Ishikawa (cell line): ENCODE results near the gene PRSS1.

Source experiments
- CEBPB ChIP-seq: IDR thresholded peaks from 2 replicates; pipeline ENCODE4 v1.6.1; 2012
- CREB1 ChIP-seq: IDR thresholded peaks from 2 replicates; pipeline ENCODE4 v1.6.1; 2012; ENCODE audit warnings: low read depth
- EGR1 ChIP-seq: IDR thresholded peaks from 2 replicates; pipeline ENCODE4 v1.6.1; 2012
- EP300 ChIP-seq: IDR thresholded peaks from 2 replicates; pipeline ENCODE4 v1.6.1; 2012; ENCODE audit warnings: borderline replicate concordance
- FOXM1 ChIP-seq: IDR thresholded peaks from 2 replicates; pipeline ENCODE4 v1.6.1; 2012; ENCODE audit warnings: low read depth, borderline replicate concordance
- NFIC ChIP-seq: IDR thresholded peaks from 2 replicates; pipeline ENCODE4 v1.6.1; 2012
- RAD21 ChIP-seq: IDR thresholded peaks from 2 replicates; pipeline ENCODE4 v1.6.1; 2012; ENCODE audit warnings: low read depth
- TAF1 ChIP-seq: IDR thresholded peaks from 2 replicates; pipeline ENCODE4 v1.6.1; 2012; ENCODE audit warnings: low read depth, mild to moderate bottlenecking
- TCF12 ChIP-seq: IDR thresholded peaks from 2 replicates; pipeline ENCODE4 v1.6.1; 2012; ENCODE audit warnings: low read depth
- TEAD4 ChIP-seq: IDR thresholded peaks from 2 replicates; pipeline ENCODE4 v1.6.1; 2012
- YY1 ChIP-seq: IDR thresholded peaks from 2 replicates; pipeline ENCODE4 v1.6.1; 2012; ENCODE audit warnings: low read depth
- ZBTB7A ChIP-seq: IDR thresholded peaks from 2 replicates; pipeline ENCODE4 v1.6.1; 2012; ENCODE audit warnings: low read depth
- TF ChIP-seq, protein P1 (sequence below): IDR thresholded peaks from 2 replicates; pipeline ENCODE4 v1.6.1; 2012
- TF ChIP-seq, protein P2 (sequence below): IDR thresholded peaks from 2 replicates; pipeline ENCODE4 v1.6.1; 2012; ENCODE audit warnings: low read depth, mild to moderate bottlenecking
- TF ChIP-seq, protein P3 (sequence below): IDR thresholded peaks from 2 replicates; pipeline ENCODE4 v1.6.1; 2012

PRSS1 gene

DNA sequence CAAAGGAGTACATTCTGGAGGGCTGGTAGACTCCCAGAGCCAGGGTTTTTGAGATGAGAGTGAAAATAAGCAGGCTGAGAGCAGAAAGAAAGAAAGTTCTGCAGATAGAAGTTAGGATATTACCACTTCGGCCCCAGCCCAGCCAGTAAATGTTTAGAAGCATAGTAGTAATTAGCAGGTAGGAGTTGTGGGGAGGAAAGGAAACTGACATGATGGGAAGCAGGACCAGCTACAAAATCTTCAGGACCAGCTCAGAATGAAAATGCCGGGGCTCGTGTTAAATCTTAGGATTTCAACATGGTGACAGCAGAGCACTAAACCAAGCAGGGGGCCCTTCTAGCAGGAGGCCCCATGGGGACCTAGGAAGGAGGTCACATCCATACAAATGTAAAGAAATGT, 50.2 kb downstream of the PRSS1 start:
- TF ChIP-seq NFIC (no peak), EGR1 (no peak), TCF12 (no peak), CEBPB (no peak), RAD21 (no peak), TAF1 (no peak), YY1 (no peak), FOXM1 (no peak), EP300 (no peak), ZBTB7A (no peak), TEAD4 (no peak), CREB1 (no peak)
- TF ChIP-seq, protein P1, sequence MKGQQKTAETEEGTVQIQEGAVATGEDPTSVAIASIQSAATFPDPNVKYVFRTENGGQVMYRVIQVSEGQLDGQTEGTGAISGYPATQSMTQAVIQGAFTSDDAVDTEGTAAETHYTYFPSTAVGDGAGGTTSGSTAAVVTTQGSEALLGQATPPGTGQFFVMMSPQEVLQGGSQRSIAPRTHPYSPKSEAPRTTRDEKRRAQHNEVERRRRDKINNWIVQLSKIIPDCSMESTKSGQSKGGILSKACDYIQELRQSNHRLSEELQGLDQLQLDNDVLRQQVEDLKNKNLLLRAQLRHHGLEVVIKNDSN = no peak
- TF ChIP-seq, protein P2, sequence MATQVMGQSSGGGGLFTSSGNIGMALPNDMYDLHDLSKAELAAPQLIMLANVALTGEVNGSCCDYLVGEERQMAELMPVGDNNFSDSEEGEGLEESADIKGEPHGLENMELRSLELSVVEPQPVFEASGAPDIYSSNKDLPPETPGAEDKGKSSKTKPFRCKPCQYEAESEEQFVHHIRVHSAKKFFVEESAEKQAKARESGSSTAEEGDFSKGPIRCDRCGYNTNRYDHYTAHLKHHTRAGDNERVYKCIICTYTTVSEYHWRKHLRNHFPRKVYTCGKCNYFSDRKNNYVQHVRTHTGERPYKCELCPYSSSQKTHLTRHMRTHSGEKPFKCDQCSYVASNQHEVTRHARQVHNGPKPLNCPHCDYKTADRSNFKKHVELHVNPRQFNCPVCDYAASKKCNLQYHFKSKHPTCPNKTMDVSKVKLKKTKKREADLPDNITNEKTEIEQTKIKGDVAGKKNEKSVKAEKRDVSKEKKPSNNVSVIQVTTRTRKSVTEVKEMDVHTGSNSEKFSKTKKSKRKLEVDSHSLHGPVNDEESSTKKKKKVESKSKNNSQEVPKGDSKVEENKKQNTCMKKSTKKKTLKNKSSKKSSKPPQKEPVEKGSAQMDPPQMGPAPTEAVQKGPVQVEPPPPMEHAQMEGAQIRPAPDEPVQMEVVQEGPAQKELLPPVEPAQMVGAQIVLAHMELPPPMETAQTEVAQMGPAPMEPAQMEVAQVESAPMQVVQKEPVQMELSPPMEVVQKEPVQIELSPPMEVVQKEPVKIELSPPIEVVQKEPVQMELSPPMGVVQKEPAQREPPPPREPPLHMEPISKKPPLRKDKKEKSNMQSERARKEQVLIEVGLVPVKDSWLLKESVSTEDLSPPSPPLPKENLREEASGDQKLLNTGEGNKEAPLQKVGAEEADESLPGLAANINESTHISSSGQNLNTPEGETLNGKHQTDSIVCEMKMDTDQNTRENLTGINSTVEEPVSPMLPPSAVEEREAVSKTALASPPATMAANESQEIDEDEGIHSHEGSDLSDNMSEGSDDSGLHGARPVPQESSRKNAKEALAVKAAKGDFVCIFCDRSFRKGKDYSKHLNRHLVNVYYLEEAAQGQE = no peak
- TF ChIP-seq, protein P3, sequence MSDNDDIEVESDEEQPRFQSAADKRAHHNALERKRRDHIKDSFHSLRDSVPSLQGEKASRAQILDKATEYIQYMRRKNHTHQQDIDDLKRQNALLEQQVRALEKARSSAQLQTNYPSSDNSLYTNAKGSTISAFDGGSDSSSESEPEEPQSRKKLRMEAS = no peak

DNA sequence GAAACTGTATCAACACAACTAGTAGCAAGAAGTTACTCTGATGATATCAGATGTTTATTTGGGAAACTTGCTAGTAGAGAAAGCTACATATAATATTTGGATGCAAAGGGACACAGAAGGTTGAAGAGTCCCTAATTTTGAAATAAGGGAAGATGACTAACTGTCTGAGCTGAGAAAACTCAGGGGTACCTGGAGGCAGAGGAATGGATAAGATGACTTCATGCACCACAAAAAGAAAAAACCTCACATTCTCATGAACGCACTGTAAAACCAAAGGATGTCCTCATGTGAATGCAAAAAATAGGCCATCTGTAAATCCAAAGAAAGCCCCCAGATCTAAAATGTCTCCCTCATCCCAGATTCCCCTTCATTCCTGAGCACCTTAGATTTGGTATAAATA, 50.8 kb downstream of the PRSS1 start:
- TF ChIP-seq, protein P2 = no peak
- TF ChIP-seq, protein P1 = no peak
- TF ChIP-seq, protein P3 = no peak
- TF ChIP-seq CREB1 = no peak
- TF ChIP-seq TCF12 = no peak
- no peak for TF ChIP-seq YY1
- no peak for TF ChIP-seq ZBTB7A
- TF ChIP-seq CEBPB = no peak
- TF ChIP-seq TAF1 = no peak
- no peak for TF ChIP-seq RAD21
- no peak for TF ChIP-seq NFIC
- no peak for TF ChIP-seq EP300
- TF ChIP-seq EGR1 = no peak
- TF ChIP-seq TEAD4 = no peak
- TF ChIP-seq FOXM1 = no peak

DNA sequence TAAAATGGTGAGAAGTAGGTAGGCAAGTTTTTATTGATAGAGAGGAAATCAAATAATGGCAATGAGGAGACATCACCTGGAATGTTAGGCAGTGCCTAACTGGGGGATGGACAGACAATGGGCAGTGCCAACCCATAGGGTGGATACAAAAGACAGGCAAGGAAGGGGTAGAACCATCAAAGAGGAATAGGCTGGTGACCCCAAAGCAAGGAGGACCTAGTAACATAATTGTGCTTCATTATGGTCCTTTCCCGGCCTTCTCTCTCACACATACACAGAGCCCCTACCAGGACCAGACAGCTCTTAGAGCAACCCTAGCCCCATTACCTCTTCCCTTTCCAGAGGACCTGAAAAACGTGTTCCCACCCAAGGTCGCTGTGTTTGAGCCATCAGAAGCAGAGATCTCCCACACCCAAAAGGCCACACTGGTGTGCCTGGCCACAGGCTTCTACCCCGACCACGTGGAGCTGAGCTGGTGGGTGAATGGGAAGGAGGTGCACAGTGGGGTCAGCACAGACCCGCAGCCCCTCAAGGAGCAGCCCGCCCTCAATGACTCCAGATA, 51.5 kb downstream of the PRSS1 start:
- TF ChIP-seq TAF1 (no peak), FOXM1 (no peak), RAD21 (no peak), TEAD4 (no peak), YY1 (no peak), CREB1 (no peak), ZBTB7A (no peak), NFIC (no peak), EGR1 (no peak), EP300 (no peak), TCF12 (no peak)
- TF ChIP-seq, protein P3 = no peak
- TF ChIP-seq, protein P1 = no peak
- TF ChIP-seq, protein P2 = no peak
